Activated CD8-positive, alpha-beta memory T cell treated with anti-CD3 and anti-CD28 coated beads for 1 hour (primary cell): ENCODE results near the gene MAPRE2.

Source experiments
- DNase-seq, 2 donors: peaks; one replicate each; pipeline ENCODE4 v3.0.0-alpha.2; 2020; ENCODE audit warnings: low read depth in 1 of 2; ENCODE audit errors: extremely low read depth in 1 of 2

MAPRE2 gene

GRCh38 chr18:35174093-35174731 lies 133.0 kb downstream of the MAPRE2 start:
- DNase-seq = no peak

- DNase-seq = no peak
Observed at GRCh38 chr18:35174745-35175144, 133.5 kb downstream of the MAPRE2 start.

DNA sequence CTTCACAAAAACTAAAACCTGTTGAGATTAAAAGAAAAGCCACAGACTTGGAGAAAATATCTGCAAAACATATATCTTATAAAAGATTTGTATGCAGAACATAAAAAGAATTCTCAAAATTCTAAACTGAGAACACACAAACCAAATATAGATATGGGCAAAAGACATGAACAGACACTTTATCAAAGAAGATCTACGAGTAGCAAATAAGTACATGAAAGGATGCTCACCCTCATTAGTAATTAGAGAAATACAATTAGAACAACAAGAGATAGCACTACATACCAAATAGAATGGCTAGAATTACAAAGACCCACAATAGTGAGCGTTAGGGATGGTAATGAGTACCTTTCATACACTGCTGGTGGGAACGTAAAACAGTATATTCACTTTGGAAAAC lies 135.7 kb downstream of the MAPRE2 start:
- DNase-seq = no peak

- no peak for DNase-seq
Observed at GRCh38 chr18:35178260-35178659, 137.0 kb downstream of the MAPRE2 start.

GRCh38 chr18:35179906-35180305 lies 138.7 kb downstream of the MAPRE2 start:
- DNase-seq = no peak

GRCh38 chr18:35180455-35180854 lies 139.2 kb downstream of the MAPRE2 start:
- no peak for DNase-seq

DNA sequence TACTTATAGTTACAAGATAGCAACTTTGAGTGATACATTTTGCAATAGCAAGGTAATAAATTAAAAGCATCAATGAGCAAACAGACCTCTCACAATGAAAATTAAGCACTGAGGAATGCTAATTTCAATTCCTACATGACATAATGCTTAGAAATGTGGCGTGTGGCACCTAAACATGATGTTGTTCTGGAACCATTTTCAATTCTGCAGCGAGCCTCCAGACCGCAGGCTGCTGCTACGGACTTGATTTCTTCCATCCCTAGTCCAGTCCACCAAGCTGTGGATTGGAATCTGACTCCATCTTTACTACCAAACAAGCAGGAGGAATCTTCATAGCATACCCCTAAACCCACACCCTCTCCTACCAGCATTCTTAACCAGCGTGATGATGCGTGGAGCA lies 140.9 kb downstream of the MAPRE2 start:
- DNase-seq = no peak

GRCh38 chr18:35183886-35184285 lies 142.7 kb downstream of the MAPRE2 start:
- no peak for DNase-seq

- no peak for DNase-seq
Observed at GRCh38 chr18:35185771-35186170, 144.6 kb downstream of the MAPRE2 start.

DNA sequence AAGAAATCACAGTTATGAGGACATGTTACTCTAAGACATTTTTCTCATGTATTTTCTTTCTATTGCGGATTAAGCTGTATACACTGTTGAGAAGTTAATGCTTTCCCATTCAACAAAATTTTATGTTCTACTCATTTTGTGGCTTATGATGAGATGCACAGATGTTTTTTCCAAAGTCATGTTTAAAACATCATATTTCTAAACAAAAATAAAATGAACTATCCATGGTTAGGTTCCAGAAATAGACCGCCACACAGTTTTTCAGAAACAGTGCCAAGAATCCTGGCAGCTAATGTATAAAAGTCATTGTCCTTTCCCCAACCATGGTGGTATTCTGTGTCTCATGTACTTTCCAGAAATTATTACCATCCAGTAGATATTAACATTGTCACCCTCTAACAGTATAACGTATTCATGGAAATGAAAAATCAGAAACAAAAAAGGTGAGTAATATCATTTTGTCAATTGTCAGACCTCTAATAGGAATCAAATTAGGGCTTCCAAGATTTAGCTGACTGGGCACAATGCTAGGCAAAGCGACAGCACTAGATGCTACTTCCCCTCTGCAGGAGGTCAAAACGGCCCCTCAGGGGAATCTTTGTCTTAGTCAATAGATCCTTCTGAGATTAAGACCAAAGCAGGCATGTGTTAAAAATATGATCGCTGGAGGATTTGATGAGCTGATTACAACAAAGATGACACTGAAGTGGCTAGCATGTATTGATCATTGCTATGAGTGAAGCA lies 145.2 kb downstream of the MAPRE2 start:
- DNase-seq = no peak

DNA sequence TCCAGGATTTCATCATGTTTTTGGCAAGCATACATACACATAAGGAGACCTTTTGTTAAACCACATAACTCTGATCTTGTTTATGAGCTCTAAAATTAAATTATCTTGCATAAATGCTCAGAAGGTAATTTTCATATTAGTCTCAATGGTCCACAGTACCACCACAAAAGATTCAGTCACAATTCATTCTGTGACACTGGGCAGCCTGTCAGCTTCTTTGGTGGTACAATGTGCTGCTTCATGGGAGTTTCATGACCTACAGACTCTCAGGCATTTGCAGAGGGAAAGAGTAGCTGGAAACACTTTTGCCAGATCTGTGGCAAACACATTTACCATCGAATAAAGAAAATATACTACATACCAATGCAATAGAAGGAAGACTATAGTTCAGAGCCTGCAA lies 148.3 kb downstream of the MAPRE2 start:
- DNase-seq = no peak

- no peak for DNase-seq
Observed at GRCh38 chr18:35190948-35191697, 149.9 kb downstream of the MAPRE2 start.

- DNase-seq = no peak
Observed at GRCh38 chr18:35191698-35192025, 150.4 kb downstream of the MAPRE2 start.

DNA sequence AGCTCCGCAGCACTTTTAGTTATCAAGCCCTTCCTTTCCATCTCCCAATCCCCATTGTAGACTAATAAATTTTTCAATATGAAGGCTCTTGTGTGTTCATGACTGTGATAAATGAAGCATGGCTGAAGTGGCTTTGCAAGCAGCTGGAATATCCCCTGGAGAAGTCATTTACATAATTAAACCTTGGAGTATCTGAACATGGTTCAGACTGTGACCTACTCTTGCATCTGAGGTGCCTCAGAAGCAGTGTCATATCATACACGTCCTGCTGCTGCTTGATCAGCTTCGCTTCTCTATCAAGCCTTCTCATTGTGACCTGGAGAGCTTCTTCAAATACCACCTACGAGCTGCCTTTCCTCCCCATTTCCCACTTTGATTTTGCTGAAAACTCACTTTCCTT lies 151.2 kb downstream of the MAPRE2 start:
- no peak for DNase-seq
